Measurements from ENCODE around the gene GRK6.

The GRK6 gene

DNA sequence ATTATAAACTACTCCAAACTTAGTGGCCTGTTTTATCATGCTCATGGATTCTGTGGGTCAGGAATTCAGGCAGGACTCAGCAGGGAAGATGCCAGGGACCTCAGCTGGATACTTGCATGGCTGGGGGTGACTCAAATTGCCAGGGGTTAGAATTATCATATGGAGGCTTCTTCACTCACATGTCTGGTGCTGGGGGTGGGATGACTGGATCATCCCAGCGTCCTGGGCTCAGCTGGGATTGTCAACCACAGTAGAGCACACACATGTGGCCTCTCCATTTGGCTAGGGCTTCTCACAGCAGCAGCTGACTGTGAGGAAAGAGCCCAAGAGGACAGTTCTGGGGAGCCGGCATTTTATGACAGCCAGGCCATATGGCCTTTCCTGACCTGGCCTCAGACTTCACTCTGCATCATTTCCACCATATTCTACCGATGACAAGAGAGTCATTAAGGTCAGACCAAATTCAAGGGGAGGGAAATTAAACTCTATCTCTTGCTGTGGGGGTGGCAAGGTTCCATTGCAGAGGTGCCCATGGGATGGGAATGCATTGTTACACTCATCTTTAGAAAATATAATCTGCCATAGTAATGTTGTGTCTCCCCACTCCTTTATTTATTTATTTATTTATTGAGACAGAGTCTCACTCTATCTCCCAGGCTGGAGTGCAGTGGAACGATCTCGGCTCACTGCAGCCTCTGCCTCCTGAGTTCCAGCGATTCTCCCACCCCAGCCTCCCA lies 5.2 kb upstream of the GRK6 start:
- H3K27me3 ChIP-seq (ENCODE audit: control insufficient read depth, insufficient read depth, low read length): no peaks in the 10 kb centered on the region
- peaks cover 4% of the 10 kb centered on the region for H3K4me1 ChIP-seq (ENCODE audit: control insufficient read depth, insufficient read depth, low read length)
- no peaks in the 10 kb centered on the region for H3K36me3 ChIP-seq (ENCODE audit: control insufficient read depth, insufficient read depth, low read length)
- no peak overlapping the region for H3K27ac ChIP-seq (ENCODE audit: low read depth, low read length)
- H3K4me3 ChIP-seq (ENCODE audit: low read length): no peak overlapping the region
- H3K9ac ChIP-seq (ENCODE audit: low read length): no peak overlapping the region

DNA sequence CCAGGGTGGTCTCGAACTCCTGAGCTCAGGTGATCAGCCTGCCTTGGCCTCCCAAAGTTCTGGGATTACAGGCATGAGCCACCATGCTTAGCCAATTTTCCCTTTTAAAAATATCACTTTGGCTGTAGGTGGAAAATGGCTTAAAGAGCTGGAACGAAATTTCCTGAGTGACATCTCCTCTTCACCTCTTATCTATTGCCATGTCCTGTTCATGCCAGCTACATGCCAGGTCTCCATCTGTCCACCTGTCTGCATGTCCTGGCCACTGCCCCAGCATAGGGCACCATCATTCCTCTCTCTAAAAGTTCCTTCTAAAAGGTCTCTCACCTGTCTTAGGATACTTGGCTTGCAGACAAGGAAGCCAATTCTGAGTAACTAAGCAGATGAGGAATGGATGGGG lies 2.8 kb upstream of the GRK6 start:
- H3K9ac ChIP-seq (ENCODE audit: low read length): no peak overlapping the region
- H3K36me3 ChIP-seq (ENCODE audit: control insufficient read depth, insufficient read depth, low read length): no peaks in the 10 kb centered on the region
- H3K4me3 ChIP-seq (ENCODE audit: low read length): no peak overlapping the region
- H3K27ac ChIP-seq (ENCODE audit: low read depth, low read length): no peak overlapping the region
- H3K4me1 ChIP-seq (ENCODE audit: control insufficient read depth, insufficient read depth, low read length): peaks cover 11% of the 10 kb centered on the region
- no peaks in the 10 kb centered on the region for H3K27me3 ChIP-seq (ENCODE audit: control insufficient read depth, insufficient read depth, low read length)

DNA sequence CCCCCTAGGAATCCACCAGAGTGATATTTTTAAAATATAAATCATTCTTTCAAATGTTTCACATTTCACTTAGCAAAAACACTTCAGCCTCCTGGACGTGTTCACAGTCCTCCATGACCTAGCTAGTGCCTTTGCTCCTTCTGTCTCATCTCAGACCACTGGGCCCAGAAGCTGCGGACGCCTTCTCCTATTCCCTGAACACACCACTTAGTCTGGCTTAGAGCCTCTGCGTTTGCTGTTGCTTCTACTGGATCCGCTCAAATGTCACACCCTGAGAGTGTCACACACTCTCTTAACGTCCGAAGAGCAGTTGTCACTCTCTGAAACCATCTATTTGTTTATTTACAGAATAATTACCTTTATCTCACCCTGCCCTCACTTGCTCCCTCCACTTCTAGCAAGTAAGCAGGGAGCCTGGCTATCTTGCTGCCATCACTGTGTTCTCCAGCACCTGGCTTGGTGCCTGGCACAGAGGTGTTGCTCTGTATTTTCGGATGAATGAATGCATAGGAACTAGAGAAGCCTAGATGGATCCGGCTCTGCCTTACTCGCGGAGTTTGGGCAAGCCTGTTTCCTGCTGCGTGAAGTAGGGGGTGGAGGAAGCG lies 1.2 kb upstream of the GRK6 start:
- H3K27me3 ChIP-seq (ENCODE audit: control insufficient read depth, insufficient read depth, low read length): no peaks in the 10 kb centered on the region
- peaks cover 11% of the 10 kb centered on the region for H3K4me1 ChIP-seq (ENCODE audit: control insufficient read depth, insufficient read depth, low read length)
- peaks cover 1% of the 10 kb centered on the region for H3K36me3 ChIP-seq (ENCODE audit: control insufficient read depth, insufficient read depth, low read length)
- peak overlapping the region; percentile 73 for H3K4me3 ChIP-seq (ENCODE audit: low read length)
- H3K9ac ChIP-seq (ENCODE audit: low read length): peak overlapping the region; percentile 20
- peak overlapping the region; percentile 97 for H3K27ac ChIP-seq (ENCODE audit: low read depth, low read length)

DNA sequence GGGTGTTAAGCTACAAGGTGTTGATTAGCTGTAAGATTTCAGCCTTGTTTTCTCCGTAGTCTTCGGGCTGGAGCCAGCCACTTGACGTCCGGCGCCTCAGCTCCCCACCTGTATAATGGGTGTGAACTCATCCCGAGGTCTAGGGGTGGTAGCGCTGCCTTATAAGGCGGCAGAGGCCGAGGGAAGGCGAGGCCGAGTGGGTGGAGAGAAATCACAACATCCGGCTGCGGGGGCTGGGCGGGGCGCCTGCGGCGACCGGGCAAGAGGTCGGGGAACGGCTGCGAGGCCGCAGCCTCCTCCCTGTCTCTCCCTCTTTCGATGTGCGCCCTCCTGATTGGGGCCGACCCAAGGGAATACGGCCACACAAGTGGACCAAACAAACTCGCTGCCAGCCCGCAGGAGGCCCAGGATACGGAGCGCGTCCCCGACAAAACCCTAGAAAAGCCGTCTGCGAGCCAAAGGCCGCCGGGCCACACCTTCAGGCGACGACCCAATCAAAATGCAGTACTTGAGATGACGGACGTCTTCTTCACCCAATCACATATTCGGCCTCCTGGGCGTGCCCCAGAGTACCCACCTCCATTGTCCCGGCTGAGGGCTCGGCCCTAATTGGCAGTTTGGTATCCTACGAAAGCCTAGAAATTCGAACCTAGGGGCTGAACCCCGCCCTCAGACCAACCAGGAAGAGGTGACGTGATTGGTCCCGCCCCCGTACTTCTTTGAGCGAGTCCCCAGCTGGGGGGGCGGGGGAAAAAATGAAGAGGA lies 493 bp upstream of the GRK6 start:
- Histone ChIP-seq H3K36me3 (ENCODE audit: control insufficient read depth, insufficient read depth, low read length) (peaks cover 5% of the 10 kb centered on the region), H3K4me1 (ENCODE audit: control insufficient read depth, insufficient read depth, low read length) (peaks cover 11% of the 10 kb centered on the region), H3K9ac (ENCODE audit: low read length) (peak overlapping the region; percentile 39), H3K27me3 (ENCODE audit: control insufficient read depth, insufficient read depth, low read length) (no peaks in the 10 kb centered on the region), H3K4me3 (ENCODE audit: low read length) (peak overlapping the region; percentile 73), H3K27ac (ENCODE audit: low read depth, low read length) (peak overlapping the region; percentile 97)

DNA sequence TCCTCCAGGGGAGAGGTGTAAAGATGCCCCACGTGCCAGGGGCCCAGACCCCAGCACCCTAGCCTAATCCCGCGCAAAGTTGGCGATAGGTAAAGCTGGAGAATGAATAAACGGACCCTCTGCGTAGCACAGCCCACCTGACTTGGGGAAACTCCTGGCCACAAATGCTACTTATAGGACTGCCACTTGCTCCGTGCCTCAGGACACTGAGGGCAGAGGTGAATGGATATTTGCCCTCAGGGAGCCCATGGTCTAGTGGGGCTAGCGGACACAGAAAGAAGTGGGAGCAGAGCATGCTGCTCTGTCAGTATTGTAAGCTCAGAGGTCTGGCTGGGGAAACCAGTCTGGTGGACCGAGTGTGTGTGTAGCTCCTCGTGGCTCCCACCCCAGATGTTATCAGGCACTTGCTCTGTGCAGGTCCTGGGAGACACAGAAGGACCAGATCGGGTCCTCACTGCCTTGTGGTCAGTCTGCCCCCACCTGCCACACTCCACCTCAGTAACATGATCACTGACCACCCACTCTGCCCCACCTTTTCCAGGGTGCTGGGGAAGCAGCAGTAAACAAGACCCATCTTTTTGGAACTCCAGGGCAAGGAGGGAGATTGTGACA lies 841 bp downstream of the GRK6 start:
- H3K27me3 ChIP-seq (ENCODE audit: control insufficient read depth, insufficient read depth, low read length): no peaks in the 10 kb centered on the region
- peak overlapping the region; percentile 81 for H3K4me3 ChIP-seq (ENCODE audit: low read length)
- H3K36me3 ChIP-seq (ENCODE audit: control insufficient read depth, insufficient read depth, low read length): peaks cover 8% of the 10 kb centered on the region
- H3K9ac ChIP-seq (ENCODE audit: low read length): peak overlapping the region; percentile 87
- peak overlapping the region; percentile 84 for H3K27ac ChIP-seq (ENCODE audit: low read depth, low read length)
- H3K4me1 ChIP-seq (ENCODE audit: control insufficient read depth, insufficient read depth, low read length): peaks cover 11% of the 10 kb centered on the region

DNA sequence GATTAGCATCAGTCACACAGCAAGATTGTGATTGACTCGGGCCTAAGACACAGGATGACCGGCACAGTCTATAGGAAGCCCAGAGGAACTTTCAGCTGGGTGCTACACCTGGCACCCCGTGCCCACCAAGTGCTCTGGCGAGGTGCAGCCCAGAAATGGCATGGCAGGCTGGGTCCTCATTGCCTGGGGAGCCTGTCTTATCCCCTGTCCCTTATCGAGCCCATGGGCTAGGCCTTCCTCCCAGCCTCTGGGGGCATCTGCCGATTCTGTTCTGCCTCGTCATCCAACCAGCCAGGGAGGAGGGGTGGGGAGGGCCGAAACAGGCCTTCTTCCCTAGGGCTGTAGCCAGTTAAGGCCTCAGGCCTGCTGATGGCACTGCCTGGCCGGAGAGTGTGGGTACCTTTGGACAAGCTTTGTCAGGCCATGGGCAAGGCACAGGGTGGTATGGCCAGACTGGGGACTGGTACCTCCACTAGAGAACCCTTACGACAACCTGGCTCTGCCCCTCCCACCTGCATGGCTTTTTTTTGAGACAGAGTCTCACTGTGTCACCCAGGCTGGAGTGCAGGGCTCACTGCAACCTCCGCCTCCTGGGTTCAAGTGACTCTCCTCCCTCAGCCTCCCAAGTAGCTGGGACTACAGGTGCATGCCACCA lies 1.6 kb downstream of the GRK6 start:
- Histone ChIP-seq H3K27me3 (ENCODE audit: control insufficient read depth, insufficient read depth, low read length) (no peaks in the 10 kb centered on the region), H3K4me3 (ENCODE audit: low read length) (peak overlapping the region; percentile 81), H3K36me3 (ENCODE audit: control insufficient read depth, insufficient read depth, low read length) (peaks cover 11% of the 10 kb centered on the region), H3K9ac (ENCODE audit: low read length) (no peak overlapping the region), H3K4me1 (ENCODE audit: control insufficient read depth, insufficient read depth, low read length) (peaks cover 11% of the 10 kb centered on the region), H3K27ac (ENCODE audit: low read depth, low read length) (no peak overlapping the region)

DNA sequence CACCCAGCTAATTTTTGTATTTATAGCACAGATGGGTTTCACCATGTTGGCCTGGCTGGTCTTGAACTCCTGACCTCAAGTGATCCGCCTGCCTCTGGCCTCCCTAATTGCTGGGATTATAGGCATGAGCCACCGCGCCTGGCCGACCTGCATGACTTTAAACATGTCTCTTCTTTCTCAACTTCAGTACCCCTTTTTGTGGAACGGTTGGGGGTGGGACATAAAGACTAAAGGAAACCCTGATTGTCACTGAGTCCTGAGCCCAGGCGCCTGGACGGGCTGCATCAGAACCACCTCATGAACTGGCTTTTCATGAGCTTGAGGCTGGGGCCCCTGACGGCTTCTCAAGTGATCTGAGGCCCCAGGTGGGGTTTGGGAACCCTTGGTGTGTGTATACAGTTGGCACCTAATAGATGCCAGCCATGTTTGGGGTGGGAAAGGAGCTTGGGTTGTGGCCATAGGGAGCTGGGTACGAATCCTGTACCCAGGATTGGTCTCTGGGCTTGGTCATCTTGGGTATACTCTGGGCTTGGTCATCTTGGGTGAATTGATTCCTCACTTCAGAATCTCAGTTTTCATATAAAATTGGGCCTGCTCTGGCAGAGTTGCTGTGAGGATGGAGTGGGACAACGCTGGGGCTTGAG lies 2.2 kb downstream of the GRK6 start:
- Histone ChIP-seq H3K4me3 (ENCODE audit: low read length) (no peak overlapping the region), H3K27ac (ENCODE audit: low read depth, low read length) (no peak overlapping the region), H3K9ac (ENCODE audit: low read length) (no peak overlapping the region), H3K4me1 (ENCODE audit: control insufficient read depth, insufficient read depth, low read length) (peaks cover 11% of the 10 kb centered on the region), H3K27me3 (ENCODE audit: control insufficient read depth, insufficient read depth, low read length) (no peaks in the 10 kb centered on the region), H3K36me3 (ENCODE audit: control insufficient read depth, insufficient read depth, low read length) (peaks cover 14% of the 10 kb centered on the region)

DNA sequence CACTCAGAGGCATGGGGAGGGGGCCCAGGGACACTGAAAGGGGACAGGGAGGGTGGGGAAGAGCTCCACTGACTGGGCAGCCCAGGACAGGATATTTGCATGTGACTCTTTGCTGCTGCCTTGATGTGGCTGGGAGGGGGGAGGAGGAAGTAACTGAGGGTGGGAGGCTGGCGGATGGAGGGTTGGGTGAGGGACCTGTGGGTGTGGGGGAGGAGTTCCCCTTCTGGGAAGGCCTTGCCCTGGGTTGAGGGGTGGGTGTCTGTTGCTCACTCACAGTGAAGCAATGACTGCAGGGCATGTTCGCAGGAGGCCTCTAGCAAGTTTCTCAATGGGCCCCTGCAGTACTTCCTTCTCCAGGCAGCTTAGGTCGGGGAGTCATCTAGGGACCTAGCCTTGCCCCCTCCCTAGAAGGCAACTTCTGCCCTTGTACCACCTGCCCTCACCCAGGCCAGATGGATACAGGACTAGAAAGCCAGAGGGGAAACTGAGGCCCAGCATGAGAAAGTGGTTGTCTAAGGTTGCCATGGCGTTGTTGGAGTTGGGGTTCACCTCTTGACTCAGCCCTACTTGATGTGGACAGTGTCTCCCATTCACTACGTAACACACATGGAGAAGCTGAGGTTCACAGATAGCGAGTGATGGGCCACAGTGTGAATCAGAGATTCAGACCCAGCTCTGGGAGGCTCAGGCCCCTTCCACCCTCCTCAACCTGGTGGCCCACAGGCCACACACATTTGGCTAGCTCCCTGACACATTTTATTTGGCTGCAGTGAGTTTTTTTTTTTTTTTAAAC lies 3.0 kb downstream of the GRK6 start:
- no peak overlapping the region for H3K4me3 ChIP-seq (ENCODE audit: low read length)
- H3K4me1 ChIP-seq (ENCODE audit: control insufficient read depth, insufficient read depth, low read length): peaks cover 11% of the 10 kb centered on the region
- no peaks in the 10 kb centered on the region for H3K27me3 ChIP-seq (ENCODE audit: control insufficient read depth, insufficient read depth, low read length)
- no peak overlapping the region for H3K27ac ChIP-seq (ENCODE audit: low read depth, low read length)
- peaks cover 19% of the 10 kb centered on the region for H3K36me3 ChIP-seq (ENCODE audit: control insufficient read depth, insufficient read depth, low read length)
- H3K9ac ChIP-seq (ENCODE audit: low read length): no peak overlapping the region

GRCh38 chr5:177430140-177430951 lies 3.9 kb downstream of the GRK6 start:
- Histone ChIP-seq H3K27me3 (ENCODE audit: control insufficient read depth, insufficient read depth, low read length) (no peaks in the 10 kb centered on the region), H3K4me3 (ENCODE audit: low read length) (no peak overlapping the region), H3K9ac (ENCODE audit: low read length) (no peak overlapping the region), H3K4me1 (ENCODE audit: control insufficient read depth, insufficient read depth, low read length) (peaks cover 11% of the 10 kb centered on the region), H3K27ac (ENCODE audit: low read depth, low read length) (no peak overlapping the region), H3K36me3 (ENCODE audit: control insufficient read depth, insufficient read depth, low read length) (peaks cover 23% of the 10 kb centered on the region)

DNA sequence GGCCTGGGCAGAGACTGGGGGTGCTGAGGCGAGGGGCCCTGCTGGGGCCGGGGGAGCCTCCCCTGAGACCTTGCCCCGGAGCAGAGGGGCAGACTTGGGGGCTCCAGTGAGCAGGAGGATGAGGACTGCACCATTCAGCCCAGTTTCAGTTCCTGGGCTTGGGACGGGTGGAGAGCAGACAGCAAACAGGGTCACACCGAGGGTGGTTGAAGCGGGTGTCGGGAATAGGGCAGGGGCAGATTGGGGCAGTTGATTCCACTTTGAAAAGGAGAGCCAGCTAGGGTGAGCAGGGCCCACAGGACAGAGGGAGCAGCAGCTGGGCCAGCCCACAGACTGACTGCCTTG lies 4.5 kb downstream of the GRK6 start:
- H3K4me1 ChIP-seq (ENCODE audit: control insufficient read depth, insufficient read depth, low read length): peaks cover 7% of the 10 kb centered on the region
- peaks cover 25% of the 10 kb centered on the region for H3K36me3 ChIP-seq (ENCODE audit: control insufficient read depth, insufficient read depth, low read length)
- no peak overlapping the region for H3K9ac ChIP-seq (ENCODE audit: low read length)
- no peaks in the 10 kb centered on the region for H3K27me3 ChIP-seq (ENCODE audit: control insufficient read depth, insufficient read depth, low read length)
- H3K4me3 ChIP-seq (ENCODE audit: low read length): no peak overlapping the region
- no peak overlapping the region for H3K27ac ChIP-seq (ENCODE audit: low read depth, low read length)
